Osteoblast (primary cell): ENCODE measurements around the gene CD46. TPM values are rescaled to one million over a fixed set of nuclear protein-coding genes. Genes with fewer than 3 reads are reported as not detected.

Source experiments
- DNase-seq: peaks from one replicate; pipeline ENCODE4 v3.0.0; 2011; ENCODE audit warnings: low spot score, mixed read lengths; ENCODE audit not compliant: insufficient read length; ENCODE audit errors: missing footprints
- H2AFZ ChIP-seq: 2 replicates; pipeline ENCODE4 v1.6.0; 2011; ENCODE audit warnings: mild to moderate bottlenecking, low read length
- H3K27ac ChIP-seq: 2 replicates; pipeline ENCODE4 v1.5.1; 2011; ENCODE audit warnings: mild to moderate bottlenecking, low read depth, low read length, moderate library complexity
- H3K27me3 ChIP-seq: 2 replicates; pipeline ENCODE4 v1.6.0; 2012; ENCODE audit warnings: mild to moderate bottlenecking, control low read depth, inconsistent platforms, low read length, moderate library complexity; ENCODE audit not compliant: insufficient read depth
- H3K36me3 ChIP-seq: 2 replicates; pipeline ENCODE4 v1.5.1; 2011; ENCODE audit warnings: mild to moderate bottlenecking, low read length, control low read depth, moderate library complexity; ENCODE audit not compliant: insufficient read depth
- H3K4me1 ChIP-seq: 2 replicates; pipeline ENCODE4 v1.5.1; 2011; ENCODE audit warnings: mild to moderate bottlenecking, low read length, control low read depth, moderate library complexity; ENCODE audit not compliant: insufficient read depth
- H3K4me2 ChIP-seq: 2 replicates; pipeline ENCODE4 v1.6.0; 2011; ENCODE audit warnings: mild to moderate bottlenecking, low read length; ENCODE audit not compliant: insufficient read depth
- H3K4me3 ChIP-seq: fragments of 200-600 bp; sonication (generic); 3 replicates; pipeline ENCODE4 v1.5.1; 2012; ENCODE audit warnings: mild to moderate bottlenecking, low read length, inconsistent platforms; ENCODE audit not compliant: insufficient read depth
- H3K79me2 ChIP-seq: 2 replicates; pipeline ENCODE4 v1.6.0; 2012; ENCODE audit warnings: mild to moderate bottlenecking, low read length, control low read depth, inconsistent platforms; ENCODE audit not compliant: insufficient read depth
- H3K9me3 ChIP-seq: 2 replicates; pipeline ENCODE4 v1.5.1; 2011; ENCODE audit warnings: low read depth, low read length, control low read depth
- H4K20me1 ChIP-seq: 2 replicates; pipeline ENCODE4 v1.6.0; 2012; ENCODE audit warnings: mild to moderate bottlenecking, low read length, control low read depth; ENCODE audit not compliant: insufficient read depth
- CTCF ChIP-seq: IDR thresholded peaks from 2 replicates; pipeline ENCODE4 v1.5.1; 2011; ENCODE audit warnings: mild to moderate bottlenecking, low read depth, low read length, moderate library complexity; ENCODE audit errors: extremely low read depth
- total RNA-seq: library from RNA; depleted of rRNA; stranded (reverse); fragments of >200 nt; gene quantifications from 2 replicates; pipeline ENCODE4 v1.2.3, GENCODE V29; 2012

Gene CD46
- total RNA-seq, 1 donor, result 92.6 TPM

DNA sequence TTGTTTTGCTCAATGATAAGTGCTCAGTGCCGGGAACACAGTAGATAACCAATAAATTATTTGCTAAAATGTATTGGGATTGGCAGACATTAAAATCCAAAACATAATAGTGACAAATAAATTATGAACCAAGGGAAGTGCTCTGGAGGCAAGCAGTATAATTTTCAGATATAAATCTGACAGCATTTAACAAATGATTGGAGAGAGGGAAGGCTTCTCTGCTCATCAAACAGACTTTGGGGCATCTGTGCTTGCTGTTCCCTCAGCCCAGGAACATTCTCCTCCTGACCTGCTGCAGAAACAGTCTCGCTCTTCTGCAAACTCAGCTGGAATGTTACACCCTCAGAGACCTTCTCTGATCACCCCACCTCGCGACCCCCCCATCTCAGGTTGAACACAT is 2.2 kb downstream of the CD46 start:
- Histone ChIP-seq H3K4me1 (peaks cover 10% of the 10 kb centered on the region), H3K4me2 (no peak overlapping the region), H3K9me3 (no peaks in the 10 kb centered on the region), H3K27ac (no peak overlapping the region), H2AFZ (no peak overlapping the region), H3K36me3 (peaks cover 11% of the 10 kb centered on the region), H3K27me3 (no peaks in the 10 kb centered on the region), H3K4me3 (no peak overlapping the region), H4K20me1 (peaks cover 31% of the 10 kb centered on the region), H3K79me2 (peaks cover 57% of the 10 kb centered on the region)
- no peak for DNase-seq
- no peak for TF ChIP-seq CTCF

DNA sequence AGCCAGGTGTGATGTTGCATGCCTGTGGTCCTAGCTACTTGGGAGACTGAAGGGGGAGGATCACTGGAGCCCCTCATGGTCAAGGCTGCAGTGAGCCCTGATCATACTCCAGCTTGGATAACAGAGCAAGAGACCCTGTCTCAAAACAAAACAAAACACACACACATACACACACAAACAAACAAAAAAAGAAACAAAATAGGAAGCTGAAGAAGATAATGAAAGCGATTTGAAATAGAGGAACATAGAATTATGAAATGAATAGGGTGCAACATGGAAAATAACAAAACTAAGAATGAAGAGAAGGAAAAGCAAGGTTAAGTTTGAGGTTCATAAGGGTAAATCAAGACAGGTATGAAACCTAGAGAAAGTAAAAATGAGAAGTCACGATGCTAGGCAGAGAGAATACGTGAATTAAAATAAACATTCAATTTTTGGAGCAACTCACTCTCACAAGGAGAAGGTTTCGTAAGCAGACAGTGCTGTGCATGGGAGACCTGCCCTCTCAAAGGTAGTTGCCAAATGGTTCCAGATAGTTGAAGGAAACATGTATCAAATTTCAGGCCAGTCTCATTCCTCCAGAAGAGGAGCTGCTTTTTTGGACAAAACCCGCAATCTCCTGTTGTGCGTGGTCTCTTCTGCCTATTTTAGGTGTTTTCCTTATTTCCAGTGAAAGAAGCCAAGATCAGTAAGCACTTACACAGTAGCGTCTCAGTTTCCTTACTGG is 3.3 kb downstream of the CD46 start:
- H3K36me3 ChIP-seq, result peaks cover 15% of the 10 kb centered on the region
- peaks cover 10% of the 10 kb centered on the region for H3K4me1 ChIP-seq
- no peak for TF ChIP-seq CTCF
- H3K79me2 ChIP-seq, result peaks cover 57% of the 10 kb centered on the region
- no peak overlapping the region for H3K4me2 ChIP-seq
- H3K4me3 ChIP-seq, result no peak overlapping the region
- no peaks in the 10 kb centered on the region for H3K27me3 ChIP-seq
- no peak overlapping the region for H3K27ac ChIP-seq
- H4K20me1 ChIP-seq, result peaks cover 31% of the 10 kb centered on the region
- no peaks in the 10 kb centered on the region for H3K9me3 ChIP-seq
- H2AFZ ChIP-seq, result no peak overlapping the region
- DNase-seq, result no peak

DNA sequence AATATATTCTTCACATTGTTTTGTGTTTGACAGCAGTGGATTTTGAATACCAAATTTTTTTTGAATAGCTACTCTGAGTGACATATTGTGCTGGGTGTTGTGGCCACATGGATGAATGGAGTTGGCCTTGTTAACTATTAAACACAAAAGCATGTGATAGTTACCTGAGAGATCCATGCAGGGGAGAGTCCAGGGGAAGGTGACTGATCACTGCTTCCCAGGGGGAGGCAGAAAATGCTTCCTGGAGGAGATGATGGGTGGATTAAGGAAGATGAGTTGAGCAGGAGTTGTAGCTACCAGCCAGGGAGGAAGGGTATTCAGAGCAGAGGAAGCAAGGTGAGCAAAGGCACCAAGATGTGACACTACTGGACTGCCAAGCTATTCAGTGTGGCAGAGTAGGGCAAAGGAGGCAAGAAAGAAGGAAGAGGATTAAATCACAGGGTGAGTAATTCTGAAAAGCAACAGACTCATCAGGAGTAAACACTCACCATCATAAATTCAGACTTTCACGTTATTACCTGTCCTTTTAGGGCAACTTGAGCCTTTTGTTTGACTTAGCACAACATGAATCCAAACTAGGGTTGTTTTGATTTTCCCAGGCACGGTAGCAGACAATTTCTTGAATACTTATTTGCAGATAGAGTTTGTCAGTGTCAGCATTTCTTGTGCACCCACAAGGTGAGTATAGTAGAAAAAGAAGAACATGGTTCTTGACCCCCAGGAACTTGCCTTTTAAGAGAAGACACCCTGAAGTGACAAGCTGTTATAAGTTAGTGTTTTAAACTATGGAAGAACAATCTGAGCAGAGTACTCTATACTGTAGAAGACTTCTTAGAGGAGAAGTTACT is 4.2 kb downstream of the CD46 start:
- Histone ChIP-seq H4K20me1 (peaks cover 31% of the 10 kb centered on the region), H3K4me1 (peaks cover 10% of the 10 kb centered on the region), H3K4me3 (no peak overlapping the region), H3K36me3 (peaks cover 15% of the 10 kb centered on the region), H3K9me3 (no peaks in the 10 kb centered on the region), H3K79me2 (peaks cover 57% of the 10 kb centered on the region), H3K27me3 (no peaks in the 10 kb centered on the region), H3K27ac (no peak overlapping the region), H2AFZ (no peak overlapping the region), H3K4me2 (no peak overlapping the region)
- no peak for DNase-seq
- no peak for TF ChIP-seq CTCF

DNA sequence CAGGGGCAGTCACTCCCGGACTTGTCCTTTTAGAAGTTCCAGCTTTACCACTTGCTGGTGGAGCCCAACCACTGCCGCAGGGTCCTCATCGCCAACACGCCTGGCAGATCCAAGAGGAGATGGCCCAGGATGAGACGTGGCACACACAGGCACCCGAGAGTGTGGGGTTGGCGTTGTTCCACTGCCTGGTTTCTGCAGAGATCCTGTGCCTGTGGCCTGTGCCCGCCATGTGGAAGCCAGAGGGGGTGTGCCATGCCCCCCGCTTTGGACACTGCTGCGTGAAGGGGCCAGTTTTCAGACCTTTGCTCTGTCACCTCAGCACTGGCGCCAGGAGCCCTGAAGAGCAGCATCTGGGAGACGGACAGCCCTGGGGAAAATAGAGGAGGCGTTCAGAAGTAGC is 10.8 kb downstream of the CD46 start:
- no peaks in the 10 kb centered on the region for H3K27me3 ChIP-seq
- no peaks in the 10 kb centered on the region for H3K9me3 ChIP-seq
- H3K4me2 ChIP-seq, result no peak overlapping the region
- H3K27ac ChIP-seq, result no peak overlapping the region
- H3K36me3 ChIP-seq, result peaks cover 23% of the 10 kb centered on the region
- TF ChIP-seq CTCF, result no peak
- H3K4me1 ChIP-seq, result no peaks in the 10 kb centered on the region
- peaks cover 3% of the 10 kb centered on the region for H3K79me2 ChIP-seq
- H4K20me1 ChIP-seq, result no peaks in the 10 kb centered on the region
- H2AFZ ChIP-seq, result no peak overlapping the region
- H3K4me3 ChIP-seq, result no peak overlapping the region
- no peak for DNase-seq
